ENCODE results near the gene PLCG1. TPM values are rescaled to one million over a fixed set of nuclear protein-coding genes. Genes with fewer than 3 reads are reported as not detected.

Gene PLCG1
- total RNA-seq, 1 donor from 2014 or later = 134 TPM

GRCh38 chr20:41205313-41205712, 68.0 kb downstream of the PLCG1 start:
- no peak for DNase-seq (ENCODE audit: low read depth)

GRCh38 chr20:41213150-41213820, 75.9 kb downstream of the PLCG1 start:
- peak; percentile 39 for DNase-seq (ENCODE audit: low read depth)

GRCh38 chr20:41214202-41214601, 76.9 kb downstream of the PLCG1 start:
- no peak for DNase-seq (ENCODE audit: low read depth)

GRCh38 chr20:41214666-41215065, 77.3 kb downstream of the PLCG1 start:
- no peak for DNase-seq (ENCODE audit: low read depth)

- no peak for DNase-seq (ENCODE audit: low read depth)
These were observed 80.1 kb downstream of the PLCG1 start for GRCh38 chr20:41217422-41217821.

GRCh38 chr20:41218466-41218865, 81.1 kb downstream of the PLCG1 start:
- peak; percentile 55 for DNase-seq (ENCODE audit: low read depth)

- no peak for DNase-seq (ENCODE audit: low read depth)
These were observed 82.5 kb downstream of the PLCG1 start for GRCh38 chr20:41219824-41220223.

GRCh38 chr20:41221614-41222218, 84.4 kb downstream of the PLCG1 start:
- DNase-seq (ENCODE audit: low read depth) = no peak

GRCh38 chr20:41222296-41222695, 85.0 kb downstream of the PLCG1 start:
- peak; percentile 57 for DNase-seq (ENCODE audit: low read depth)

GRCh38 chr20:41222703-41223102, 85.4 kb downstream of the PLCG1 start:
- peak; percentile 37 for DNase-seq (ENCODE audit: low read depth)

- peak; percentile 53 for DNase-seq (ENCODE audit: low read depth)
These were observed 85.8 kb downstream of the PLCG1 start for GRCh38 chr20:41223112-41223511.

GRCh38 chr20:41224281-41224680, 86.9 kb downstream of the PLCG1 start:
- no peak for DNase-seq (ENCODE audit: low read depth)

- no peak for DNase-seq (ENCODE audit: low read depth)
These were observed 87.7 kb downstream of the PLCG1 start for GRCh38 chr20:41225091-41225490.

GRCh38 chr20:41226426-41226825, 89.1 kb downstream of the PLCG1 start:
- no peak for DNase-seq (ENCODE audit: low read depth)

Other genes with a start within 250 kb of the PLCG1 start
- gene TOP1, start 108.7 kb upstream of the PLCG1 start, total RNA-seq = 22.1 and 66.3 TPM in 2 replicates
- gene ZHX3, start 180.2 kb downstream of the PLCG1 start, total RNA-seq = 25.0 and 59.4 TPM in 2 replicates
- gene LPIN3, start 203.3 kb downstream of the PLCG1 start, total RNA-seq = 8.5 and 25.3 TPM in 2 replicates
- gene EMILIN3, start 229.3 kb downstream of the PLCG1 start, total RNA-seq = not detected in 2 replicates

Data from renal cortical epithelial cell (primary cell).